ENCODE measurements around the gene TM4SF1.
A peak's percentile ranks its signal among the peaks of the same experiment; 100 is the strongest.

Gene TM4SF1

DNA sequence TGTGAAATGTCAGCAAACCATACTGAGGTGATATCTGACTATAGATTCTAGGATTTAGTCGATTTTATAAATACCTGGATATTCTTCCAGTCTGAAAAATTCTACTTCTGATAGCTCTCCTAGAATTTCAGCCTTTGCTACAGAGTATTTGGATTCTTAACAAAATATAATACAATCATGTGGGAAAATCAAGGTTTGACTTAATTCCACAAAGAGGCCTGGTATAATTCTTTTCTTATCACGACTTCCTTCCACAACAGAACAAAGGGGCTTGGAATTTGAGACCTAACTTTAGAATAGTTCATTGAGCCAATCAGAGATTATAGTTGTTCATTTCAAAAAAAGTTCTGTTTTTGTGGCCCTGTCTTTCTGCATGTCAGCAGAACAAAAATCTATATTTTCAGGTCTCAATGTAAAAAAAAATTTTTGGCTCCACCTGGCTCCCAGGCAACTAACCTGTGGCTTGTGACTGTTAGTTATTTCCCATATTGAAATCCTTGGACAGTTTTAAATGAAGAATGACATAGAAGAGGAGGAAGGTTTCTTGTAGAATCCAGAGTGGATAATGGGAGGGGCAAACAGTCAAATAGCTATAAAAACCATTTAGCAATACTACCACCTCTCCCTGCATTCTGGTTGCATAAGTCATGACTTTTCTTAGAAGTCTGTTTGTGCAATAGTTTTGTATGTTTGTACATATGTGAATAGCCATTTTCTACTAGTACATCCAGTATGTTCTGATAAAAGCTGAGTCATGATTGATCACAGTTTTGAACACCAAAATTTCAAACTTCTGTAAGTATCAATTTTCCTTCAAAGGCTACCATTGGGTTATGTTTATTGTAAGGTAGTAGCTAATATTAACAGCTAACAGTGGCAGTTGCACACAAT is 4.0 kb downstream of the TM4SF1 start:
- DNase-seq = no peak

DNA sequence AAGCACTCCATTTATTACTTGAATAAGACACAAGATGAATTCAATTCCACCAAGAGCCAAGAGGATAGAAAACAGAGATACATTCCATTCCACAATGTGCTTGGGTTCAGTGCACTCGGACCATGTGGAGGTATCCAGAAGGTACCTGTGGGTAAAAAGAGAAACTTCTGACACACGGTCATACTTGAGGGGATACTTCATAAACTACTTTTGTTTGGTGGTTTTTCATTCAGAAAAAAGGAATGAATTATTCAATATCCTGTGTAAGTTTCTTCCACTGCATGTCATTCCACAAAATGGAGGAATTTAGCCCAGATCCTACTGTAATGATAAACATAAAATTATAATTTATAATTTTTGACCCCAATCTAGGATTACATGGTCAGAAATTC is 5.7 kb downstream of the TM4SF1 start:
- no peak for DNase-seq

DNA sequence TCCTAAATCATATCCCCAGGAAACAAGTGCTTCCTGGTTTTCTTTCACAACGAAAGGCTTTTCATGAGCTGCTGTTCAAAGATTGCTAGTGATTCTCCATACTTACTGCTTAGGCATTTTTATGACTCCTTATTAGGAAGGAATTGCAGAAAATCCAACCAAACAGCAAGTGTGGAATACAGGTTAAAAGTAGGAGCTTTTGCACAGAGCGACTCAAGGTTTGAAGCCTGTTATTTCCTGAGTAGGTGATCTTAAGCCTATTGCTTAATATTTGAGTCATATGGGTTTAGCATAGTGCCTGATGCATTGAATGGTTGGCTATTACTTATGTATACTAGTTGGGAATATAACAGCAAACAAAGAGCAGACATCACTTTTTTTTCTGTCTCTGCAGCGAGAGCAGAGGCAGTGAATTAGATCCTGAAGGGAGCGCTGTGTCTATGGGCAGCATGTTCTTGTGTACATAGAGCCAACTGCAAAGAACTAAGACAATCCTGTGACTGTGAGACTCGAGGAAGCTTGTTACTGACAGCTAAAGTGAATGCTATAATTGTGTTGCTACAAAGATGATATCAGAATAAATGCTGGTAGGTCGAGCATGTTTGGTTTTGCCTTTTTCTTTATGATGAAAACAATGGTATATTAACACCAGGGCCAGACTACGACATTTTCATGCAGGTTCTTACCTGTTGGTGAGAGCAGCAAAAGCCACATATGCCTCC is 6.3 kb downstream of the TM4SF1 start:
- no peak for DNase-seq

DNA sequence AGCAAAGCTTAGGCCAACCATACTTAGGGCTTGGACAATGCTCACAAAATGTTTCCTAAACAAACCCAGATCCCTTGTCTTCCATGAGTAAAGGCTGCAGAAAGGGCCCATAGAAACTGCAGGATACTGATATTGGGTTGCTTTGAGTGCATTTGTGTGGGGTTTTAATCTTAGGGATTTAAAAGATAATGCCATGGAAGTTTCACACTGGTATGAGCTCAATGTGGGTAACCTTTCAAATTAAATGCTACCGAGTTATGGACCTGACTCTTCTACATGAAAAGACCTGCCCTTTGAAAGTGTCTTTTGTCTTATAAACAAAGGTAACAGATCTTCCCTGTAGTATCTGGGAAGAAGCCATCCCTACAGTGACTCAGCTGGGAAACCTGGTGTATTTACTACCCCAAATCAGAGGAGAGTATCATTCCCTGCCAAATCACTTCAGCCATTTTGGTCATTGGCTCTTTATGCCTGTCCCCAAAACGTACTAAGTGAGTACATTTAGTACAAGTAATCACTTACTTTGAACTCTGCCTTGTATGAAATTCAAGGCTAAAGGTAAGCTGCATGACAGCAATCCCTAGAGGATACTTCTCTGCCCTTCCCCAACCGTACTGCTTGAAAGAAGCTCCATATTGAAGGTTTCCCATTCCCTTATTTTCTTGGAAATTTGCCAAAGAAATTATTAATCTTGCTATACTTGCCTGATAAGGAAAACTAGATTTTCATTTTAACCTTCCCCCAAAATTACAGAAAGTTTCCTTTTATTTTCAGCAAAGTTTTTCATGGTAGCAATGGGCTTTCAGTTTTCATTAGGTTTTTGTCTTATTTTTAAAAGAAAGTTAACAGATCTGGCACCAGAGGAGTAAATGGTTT is 7.2 kb downstream of the TM4SF1 start:
- DNase-seq = no peak

DNA sequence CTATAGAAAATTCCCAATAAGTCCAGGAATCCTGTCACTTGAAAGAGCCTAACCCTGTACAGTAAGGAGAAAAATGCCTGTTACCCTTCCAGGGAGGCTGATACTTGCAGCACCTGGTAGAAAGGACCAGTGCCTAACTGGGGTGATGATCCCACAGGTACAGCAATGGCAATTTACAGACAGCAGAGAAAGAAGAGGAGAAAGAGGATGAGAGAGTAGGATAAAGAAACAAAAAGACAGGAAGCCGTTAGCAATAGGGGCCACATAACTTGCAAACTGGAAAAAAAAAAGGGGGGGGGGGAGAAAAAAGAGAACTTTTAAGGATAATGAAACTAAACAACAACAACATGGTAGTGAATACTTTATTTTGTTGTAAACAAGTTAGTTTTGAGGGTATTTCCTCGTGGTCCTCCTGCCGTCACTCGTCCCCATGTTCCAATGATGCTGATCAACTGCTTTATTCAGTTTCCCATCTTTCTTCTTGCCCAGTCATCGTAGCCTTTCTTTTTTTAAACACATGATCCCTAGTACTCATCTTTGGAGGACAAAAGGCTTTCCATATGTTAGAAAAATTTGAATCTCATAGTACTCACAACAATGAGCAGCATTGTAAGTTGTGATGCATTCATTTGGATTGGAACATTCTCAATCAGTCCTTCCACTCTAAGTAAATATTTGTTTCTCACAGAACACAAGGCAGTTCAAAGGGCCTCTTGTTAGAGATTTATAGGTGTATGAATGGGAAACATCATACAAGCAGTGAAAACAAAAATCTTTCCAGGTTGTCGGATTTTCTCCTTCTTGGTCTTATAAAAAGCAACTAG is 8.6 kb downstream of the TM4SF1 start:
- no peak for DNase-seq

DNA sequence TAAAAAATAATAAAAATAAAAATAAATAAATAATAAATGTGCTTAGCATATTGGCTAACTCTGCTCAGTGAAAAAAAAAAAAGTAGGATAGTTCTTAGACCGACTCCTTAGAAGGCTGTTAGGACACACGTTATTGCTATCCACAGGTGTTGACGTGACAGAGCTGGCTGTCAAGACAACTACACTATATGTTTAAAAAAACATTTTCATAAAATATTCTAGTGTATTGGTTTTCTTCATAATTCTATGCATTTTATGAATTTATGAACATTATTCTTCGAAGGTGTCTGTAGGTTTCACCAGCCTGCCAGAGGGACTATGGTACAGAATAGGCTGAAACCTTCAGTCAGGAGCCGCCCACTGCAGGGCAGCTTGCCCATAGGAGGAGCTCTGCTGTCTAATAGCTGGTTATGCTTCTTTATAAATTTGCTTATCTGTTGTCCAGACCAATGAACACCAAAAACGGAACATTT is 9.2 kb downstream of the TM4SF1 start:
- DNase-seq = no peak

DNA sequence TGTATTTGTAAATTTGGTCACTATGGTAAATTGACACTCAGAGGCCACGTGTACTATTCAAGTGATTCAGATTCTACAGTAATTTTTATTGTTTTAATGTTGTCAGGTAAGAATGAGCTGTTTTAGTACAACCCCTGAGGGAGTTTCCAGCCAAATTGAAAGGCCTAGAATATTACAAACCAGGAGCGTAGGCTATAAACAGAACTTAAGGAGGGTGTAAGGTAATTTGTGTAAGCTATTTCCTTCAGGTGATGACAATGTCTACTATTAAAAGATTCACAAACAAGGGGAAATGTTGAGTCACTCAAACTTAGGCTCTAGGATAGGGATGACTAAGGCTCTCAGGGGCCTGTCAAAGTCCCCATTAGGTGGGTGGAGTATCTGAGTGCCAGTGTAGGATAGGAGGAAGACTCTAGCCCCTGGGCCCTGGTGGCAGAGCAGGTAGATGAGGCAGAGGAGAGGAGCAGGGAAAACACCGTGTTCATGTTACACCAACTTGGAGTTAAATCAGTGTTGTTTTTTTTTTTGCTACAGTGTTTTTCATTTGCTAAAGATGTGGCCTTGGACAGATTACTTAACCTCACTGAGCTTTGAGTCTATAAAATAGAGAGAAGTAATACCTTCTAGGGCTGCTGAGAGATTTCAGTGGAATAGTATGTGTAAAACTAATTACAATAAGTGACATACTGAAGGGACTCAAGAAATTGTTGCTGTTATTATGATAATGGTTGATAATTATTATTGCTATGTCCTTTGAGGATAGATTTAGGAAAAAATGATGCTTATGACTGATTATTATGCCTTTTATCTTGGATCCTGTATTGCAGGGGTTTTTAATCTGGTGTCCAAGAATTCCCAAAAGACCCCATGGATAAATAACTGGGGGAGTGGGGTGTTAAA is 10.3 kb downstream of the TM4SF1 start:
- DNase-seq = no peak

DNA sequence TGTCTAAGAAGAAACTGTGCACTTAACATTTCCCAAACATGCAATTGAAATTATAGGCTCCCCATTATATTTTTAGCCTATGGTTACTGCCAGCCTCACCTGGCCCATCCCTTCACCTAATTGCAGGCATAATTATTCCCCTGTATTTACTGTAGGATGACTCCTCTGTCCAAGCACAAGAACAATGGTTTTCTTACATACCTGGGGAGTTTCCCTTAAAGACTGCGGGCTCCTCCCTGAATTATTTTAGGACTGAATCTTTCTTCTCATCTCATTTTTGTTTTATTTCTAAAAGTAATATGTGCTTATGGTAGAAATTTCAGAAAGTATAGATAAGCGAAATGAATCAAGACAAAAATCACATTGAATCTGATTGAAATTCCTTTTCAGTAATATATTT is 11.4 kb downstream of the TM4SF1 start:
- no peak for DNase-seq

DNA sequence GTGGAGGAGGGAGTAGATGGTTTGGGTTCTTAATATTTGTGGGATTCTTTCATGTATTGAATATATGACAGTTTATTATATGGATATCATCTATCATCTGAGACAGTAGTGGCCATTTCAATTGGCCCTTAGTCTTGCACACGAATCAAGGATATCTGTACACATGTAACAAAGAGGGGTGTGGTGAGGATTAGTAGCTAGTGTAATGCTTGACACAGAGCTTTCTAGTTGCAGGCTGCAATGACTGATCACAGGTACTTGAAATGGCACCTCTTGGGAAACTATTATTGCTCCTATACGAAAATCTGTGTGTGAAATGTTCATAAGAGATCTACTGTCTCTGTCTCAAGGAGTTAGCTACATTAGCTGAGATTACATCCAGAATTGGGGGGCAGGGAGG is 12.8 kb downstream of the TM4SF1 start:
- DNase-seq = no peak

DNA sequence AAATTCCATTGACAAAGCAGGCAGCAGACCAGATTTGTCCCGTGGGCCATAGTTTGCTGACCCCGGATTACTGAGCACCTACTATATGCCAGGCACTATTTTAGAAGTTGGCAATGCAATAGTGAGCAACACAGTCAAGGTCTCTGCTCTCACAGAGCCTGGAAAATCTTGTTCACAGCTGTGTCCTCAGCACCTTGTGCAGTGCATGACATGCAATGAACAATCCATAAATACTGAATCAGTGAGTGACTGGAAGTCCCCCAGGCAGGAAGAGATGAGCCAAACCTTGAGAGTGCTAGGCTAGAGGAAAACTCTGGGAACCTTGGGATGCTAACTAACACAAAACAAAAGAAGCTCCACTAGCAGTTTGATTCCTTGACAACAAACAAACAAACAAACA is 14.4 kb downstream of the TM4SF1 start:
- DNase-seq = no peak

DNA sequence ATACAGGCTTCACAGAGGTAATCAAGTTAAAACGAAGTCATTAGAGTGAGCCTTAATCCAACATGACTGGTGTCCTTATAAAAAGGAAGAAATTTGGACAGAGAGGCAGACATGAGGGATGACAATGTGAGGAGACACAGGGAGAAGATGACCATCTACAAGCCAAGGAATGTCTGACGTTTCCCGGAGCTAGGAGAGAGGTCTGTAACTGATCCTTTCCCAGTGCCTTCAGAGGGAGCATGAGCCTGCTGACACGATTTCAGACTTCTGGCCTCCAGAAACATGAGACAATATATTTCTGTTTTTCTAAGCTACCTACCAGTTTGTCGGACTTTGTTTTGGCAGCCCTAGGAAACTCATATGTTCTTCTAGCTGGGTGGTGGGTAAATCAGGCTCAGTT is 15.1 kb downstream of the TM4SF1 start:
- no peak for DNase-seq

DNA sequence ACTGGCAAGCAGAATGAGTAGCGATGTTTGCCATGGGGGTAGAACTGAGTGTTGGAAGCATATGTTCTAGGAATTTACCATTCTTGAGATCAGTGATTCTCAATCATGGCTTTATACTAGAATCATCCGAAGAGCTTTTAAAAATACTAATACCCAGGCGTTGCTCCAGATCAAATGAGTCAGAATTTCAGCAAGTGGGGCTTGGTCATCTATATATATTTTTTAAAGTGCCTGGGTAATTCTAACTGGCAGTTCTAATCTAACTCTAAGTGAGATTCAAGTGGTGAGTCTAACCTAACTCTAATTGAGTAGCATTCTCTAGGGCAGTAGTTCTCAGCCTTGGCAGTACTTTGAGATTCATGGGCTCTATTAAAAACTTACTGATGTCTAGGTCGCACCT is 20.8 kb downstream of the TM4SF1 start:
- DNase-seq = no peak

DNA sequence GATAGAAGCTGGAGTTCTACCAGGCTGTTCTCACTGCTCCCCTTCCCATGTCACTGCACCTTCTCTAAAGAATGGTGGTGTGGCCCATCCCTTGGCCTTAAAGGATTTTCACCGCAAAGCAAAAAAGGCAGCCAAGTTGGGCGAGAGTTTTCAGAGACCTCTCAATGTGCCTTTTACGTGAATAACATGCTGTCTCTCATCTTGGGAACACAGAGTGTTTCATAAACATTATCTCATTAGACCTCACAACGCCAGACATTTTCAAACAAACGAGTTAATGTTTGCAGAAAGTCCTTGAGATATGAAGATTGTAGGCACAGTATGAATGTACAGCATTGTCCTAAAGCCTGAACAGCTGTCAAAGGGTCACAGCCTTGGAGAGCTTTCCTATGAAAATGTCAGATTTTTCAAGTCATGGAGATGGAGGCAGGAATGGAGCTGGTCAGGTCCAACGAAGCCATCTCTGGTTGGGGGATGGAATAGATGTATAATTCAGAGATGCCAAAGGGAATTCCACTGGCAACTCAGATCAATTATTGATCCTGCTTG is 21.3 kb downstream of the TM4SF1 start:
- no peak for DNase-seq

DNA sequence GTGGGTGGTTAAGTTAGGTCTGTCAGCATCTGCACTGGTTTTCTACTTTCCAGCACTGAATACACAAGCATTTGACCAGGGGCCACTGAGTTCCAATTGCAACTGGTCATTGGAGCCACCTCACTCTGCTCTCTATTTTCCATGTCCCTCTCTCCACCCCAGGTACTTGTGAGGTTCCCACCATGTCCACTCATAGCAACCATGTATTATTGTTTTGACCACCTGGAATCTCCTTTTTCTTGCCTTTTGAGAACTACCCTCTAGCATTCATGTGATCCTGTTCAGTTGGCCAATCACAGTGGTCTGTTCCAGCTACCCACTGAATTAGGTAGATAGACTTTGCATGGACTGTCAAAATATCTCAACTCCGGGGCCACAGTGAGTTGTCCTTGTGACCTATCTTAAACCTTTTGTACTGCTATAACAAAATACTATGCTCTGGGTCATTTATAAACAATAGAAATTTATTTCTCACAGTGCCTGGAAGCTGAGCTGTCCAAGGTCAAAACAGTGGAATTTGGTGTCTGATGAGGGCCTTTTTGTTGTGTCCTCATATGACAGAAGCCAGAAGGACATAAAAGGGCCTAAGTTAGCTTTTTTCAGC is 23.8 kb downstream of the TM4SF1 start:
- no peak for DNase-seq

DNA sequence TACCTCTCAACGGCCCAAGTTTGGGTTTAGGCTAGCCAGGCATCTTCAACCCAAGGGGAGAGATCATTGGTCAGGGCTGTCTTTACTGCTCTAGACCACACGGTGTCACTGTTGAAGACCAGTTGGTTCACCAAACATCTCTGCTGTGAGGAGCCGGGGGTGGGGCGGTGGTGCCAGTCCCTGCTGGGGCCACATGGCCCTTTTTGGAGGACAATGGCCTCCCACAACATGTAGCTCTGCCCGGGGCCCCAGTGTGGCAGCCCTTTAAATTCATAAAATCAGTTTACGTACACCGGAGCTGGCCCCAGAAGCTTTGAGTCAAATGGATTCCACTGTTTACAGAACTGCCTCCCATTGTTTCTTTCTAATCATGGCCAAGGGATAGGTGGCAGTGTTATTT is 24.9 kb downstream of the TM4SF1 start:
- DNase-seq = peak; percentile 6 to 11

DNA sequence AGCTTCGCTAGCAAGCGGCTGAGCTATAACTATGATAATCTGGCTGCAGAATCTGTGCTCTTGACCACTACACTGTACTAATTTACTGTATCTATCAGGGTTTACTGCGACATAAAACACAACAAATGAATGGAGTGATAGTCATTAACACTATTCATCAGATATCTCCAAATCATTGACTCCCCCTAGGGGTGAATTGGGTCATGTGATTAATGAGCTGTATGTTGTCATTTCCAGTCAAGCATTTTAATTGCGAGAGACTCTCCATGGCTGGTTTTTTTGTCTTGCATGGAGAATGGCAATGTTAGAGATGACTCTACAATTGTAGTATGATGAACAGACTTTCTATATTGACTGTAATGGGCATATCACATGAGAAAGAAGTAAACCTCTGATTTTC is 33.5 kb downstream of the TM4SF1 start:
- peak in 1 of 2 donors; percentile 20 for DNase-seq

DNA sequence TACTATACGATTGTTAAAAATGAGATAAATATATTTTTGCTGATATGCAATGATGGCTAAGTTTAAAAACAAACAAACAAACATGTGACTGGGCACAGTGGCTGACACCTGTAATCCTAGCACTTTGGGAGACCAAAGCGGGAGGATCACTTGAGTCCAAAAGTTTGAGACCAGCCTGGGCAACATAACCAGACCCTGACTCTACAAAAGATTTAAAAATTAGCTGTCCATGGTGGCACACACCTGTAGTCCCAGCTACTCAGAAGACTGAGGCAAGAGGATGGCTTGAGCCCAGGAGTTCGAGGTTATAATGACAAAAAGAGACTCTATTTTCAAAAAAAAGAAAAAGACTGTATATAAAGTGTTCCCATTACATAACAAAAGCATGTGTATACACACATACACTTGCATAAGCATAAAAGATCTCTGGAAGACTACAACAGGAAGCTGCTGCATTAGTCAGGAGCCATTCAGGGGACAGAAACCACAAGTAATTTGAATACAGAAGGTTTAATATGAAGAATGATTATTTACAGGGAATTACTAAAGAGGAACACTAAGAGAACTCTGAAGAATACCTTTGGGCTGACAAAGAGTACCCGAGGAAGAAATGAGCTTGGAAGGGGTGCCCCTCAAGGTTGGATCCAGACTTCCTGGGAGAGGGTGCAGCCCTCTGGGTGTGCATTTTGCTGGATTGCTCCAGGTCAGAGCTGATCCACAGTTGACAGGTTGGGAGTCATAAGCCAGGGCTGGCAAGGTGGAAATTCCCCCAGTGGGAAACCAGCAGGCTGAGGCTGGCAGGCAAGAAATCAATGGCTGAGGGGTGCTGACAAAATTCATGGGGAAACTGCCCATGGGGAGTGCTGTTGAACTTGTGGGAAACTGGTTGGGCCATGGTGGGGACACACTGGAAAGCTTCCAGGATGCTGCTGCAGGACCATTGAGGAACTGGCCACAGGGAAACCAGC is 34.8 kb downstream of the TM4SF1 start:
- DNase-seq = peak in 1 of 2 donors; percentile 7

DNA sequence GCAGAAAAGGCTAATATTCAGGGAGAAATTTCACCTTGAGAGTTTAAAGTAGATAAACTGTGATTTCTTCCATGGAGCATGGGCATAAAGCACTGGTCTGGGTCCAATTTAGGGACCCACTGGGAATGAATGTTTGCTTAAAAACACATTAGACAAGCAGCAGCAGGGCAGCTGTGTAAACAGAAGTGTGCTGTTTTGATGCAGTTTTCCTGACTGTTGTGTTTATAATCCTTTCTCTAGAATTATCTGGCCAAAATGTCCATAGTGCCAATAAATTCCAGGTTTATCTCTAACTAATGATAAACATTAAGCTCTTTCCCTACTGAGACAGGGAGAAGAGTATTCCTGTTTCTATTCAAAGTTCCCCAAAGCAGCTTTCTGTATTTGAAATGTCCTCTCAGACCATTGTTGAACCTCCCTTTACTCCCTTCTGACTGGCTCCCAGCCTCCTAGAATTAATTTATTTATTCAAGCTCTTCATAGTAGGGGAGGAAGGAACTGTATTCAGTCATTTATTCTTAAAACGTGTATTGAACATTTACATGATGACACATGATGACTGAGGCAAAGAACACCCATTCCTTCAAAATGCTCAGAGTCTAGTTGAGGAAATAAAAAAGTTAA is 37.0 kb downstream of the TM4SF1 start:
- no peak for DNase-seq

DNA sequence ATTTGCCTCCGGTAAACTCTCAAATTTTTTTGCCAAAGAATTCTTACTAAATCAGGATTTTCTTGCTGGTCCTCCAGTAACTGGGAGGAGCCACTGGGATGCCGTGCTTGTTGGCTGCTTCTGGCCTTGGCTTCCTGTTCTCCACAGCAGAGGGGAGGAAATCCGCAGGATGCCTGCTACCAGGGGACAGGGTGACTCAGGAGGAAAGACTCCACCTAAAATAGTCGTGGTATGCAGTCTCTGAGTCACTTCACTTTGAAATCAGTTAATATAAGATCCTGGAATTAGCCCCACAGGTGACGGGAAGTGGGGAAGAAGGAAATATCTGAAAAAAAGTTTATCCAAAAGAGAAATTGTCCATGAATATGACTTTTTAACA is 37.5 kb downstream of the TM4SF1 start:
- peak in 1 of 2 donors; percentile 22 for DNase-seq
